HG03103 (cell line): ENCODE results near the gene USF1.
"Not testable (repeated sequence)": the region's sequence is repeated elsewhere in the genome, so short reads cannot be mapped to it uniquely, and the experiment has no call there.

Experiments
- ATAC-seq: cut with Tn5 transposase; IDR thresholded peaks from one replicate; pipeline ENCODE4 v1.9.1; 2021; ENCODE audit warnings: low read depth; ENCODE audit not compliant: unreplicated experiment

Gene USF1

DNA sequence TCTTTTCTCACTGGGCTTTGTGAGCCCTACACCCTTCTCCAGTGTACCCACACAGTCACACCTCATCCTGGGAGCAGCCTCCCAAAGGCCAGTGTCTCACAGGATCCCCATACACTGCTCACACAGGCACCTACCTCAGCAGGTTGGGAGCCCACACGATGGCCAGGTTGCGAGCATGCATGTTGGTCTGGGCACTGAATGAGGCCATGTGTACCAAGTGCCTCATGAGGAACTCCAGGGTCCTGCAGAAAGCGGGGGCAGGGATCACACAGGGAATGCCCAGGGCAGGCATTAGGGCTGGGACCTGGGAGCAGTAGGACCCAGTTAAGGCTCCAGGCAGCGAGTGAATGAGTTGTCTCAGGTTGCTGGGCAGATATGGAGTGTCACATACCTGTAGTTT is 8.5 kb upstream of the USF1 start:
- ATAC-seq = no peak

DNA sequence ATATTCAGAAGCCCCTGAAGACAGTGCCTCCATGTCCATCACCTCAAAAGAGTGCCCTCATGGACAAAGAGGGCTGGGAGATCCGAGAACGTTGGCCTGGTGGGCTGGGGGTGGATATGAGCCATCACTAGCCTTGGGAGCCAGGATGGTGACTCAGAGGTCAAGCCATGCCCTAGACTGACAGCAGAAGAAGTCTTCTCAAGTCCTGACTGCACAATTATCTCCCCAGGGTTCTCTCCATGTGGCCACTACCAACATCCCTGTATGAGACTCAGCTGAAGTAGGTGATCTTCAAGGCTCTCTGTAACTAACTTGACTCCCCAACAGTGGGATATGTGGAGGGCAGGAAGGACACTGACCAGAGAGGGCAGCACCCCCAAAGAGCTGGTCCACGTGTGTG is 7.1 kb upstream of the USF1 start:
- no peak for ATAC-seq

DNA sequence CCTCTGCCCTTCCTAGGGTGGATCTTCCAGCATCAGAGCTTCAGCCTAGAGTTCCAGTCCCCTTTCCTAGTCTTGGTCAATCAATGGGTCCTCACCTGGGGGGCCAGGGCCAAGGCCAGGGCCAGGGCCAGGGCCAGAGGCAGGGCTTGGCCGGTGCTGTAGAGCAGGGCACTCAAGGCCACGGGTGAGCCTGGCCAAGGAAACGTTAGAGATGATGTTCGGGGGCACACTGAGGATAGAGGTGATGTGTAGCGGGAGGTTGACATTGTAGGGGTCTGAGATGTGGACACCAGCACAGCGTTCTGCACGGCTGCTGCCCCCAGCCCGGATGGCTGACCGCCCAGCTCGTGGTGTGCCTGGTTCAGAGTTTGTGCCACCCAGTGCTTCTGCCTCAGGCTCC is 5.4 kb upstream of the USF1 start:
- no peak for ATAC-seq

DNA sequence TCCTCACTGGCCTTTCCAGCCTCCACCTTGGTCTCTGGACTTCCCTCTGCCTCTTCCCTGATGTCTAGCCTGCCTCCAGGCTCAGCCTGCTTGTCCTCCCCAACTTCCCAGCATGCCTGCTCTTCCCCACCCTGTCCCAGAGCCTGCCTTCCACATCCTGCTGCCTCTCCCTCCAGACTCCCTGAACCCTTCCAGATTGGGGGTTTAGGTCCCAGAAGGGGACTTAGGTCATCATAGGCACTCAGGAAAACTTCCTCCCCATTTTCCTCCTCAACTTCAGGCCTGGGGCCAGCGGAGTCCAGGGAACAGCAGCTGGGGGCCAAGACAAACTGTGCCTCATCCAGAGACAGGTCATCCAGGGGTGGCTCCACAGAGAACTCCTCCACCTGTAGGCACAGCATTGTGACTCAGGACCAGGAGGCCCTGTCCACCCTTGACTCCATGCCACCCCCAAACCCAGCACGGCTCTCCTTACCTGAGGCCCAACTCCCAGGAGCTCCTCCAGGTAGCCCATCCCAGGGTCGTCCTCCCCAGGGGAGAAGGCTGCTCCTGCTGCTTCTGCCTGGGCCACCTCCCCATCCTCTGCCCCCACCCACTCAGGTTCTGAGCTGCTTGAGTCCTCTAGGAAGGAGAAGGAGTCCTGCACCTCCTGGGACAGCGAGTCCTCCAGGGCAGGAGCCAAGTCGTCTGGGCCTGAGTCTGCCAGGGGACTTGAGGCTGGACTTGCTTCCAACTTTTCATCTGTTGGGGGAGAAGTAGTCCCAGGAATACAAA is 3.4 kb upstream of the USF1 start:
- no peak for ATAC-seq

DNA sequence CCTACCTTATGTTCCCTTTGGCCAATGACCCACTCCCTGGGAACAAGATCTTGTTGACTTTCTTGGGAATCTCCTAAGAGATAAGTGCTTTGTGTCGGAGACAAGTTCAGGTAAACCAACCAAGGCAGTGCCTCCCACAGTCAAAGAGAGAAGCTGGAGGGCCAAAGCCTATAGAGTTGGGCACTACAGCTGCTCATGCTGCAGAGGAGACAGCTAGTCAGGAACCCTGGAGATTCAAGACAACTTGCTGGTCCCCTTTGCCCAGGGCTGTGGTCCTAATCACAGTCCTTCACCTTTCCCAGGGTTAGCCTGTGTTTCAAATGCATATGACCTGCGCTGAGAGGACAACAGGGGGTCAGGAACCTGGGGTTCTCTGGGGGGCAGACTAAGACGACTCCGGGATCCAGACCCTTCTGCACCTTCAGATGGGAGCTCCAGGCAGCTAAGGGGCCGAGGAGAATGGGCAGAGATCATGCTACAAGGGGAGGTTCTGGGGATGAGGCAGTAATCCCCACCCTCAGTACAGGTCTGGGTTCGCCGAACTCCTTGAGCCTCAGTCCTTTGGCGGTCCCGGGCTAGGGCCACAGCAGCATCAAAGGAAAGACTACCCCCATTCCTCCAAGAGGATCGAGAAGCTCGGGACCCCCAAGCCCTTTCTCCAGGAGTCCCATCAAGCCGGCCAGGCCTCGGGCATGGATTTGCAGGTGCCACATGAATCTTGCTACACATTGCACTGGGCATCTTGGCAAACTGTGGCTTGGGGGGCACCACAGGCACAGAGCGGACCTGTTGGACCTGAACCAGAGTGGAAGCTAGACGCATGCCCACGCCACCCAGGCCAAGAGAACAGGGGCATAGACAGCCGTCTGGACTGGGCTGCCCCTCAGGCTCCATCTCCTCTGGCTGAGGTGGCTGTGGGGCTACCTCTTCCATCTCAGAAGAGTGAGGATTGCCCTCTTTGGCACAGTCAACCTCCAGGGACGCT is 2.0 kb upstream of the USF1 start:
- ATAC-seq = no peak

DNA sequence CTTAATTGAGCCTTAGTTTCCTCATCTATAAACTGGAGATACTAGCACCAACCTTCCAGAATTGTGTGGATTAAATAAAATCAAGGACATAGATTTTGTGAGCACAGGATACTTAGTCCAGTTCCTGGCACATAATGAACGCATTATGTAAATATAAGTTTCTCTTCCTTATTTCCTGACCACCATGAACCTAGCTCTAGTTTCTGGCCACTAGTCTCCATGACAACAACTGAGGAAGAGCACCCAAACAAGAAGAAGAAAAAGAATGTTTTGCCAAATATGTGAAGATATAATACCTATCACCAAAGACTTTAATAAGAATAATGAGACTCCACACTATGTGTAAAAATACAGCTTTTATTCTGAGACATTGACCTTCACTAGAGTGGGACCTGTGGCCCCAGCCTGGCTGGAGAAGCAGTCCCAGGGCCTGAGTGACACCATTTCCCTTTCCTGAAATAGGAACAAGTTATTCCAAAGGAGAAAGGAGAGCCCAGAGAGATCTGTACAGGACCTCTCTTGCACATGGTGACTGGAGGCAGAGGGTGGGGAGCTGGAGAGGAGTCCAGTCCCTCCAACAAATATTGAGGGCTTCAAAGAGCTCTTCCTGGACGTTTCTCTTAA is 940 bp upstream of the USF1 start:
- ATAC-seq = peak; percentile 38

DNA sequence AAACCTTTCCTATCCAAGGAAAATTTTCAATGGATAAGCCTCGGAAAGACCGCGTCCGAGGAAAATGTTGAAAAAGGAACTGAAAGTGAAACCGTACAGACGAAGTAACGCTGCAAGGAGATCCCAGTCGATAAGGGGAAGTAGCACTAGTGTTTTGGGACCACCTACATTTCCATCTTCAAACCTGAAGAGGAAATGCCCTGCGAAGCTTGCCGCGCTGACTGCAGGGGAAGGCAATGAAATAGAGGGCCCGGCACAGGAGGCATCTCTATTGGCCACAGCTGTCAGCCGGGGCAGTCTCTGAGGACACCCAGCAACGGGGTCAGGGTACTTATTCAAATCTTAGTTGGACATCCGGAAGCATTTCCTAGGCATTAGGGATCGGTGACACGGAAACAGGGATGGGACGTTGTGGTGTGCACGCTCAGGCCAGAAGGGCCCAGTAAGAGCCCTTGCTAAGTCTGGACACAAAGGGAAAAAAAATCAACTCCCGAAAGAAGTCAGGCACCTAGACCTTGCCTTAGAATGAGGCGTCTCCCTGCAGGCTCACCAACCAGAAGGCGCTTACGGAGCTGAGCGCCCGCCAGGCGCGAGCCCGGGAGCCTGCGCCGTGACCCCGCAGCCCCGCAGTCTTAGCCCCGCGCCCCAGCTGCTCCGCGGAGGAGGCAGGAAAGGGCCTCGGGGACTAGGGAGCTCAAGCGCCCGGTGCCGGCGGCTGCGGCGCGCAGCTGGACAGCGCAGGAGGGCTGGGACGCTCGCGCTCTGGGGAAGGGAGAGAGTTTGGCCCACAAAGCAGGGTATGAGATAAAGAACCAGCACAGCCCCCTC is 655 bp downstream of the USF1 start:
- peak; percentile 39 for ATAC-seq

DNA sequence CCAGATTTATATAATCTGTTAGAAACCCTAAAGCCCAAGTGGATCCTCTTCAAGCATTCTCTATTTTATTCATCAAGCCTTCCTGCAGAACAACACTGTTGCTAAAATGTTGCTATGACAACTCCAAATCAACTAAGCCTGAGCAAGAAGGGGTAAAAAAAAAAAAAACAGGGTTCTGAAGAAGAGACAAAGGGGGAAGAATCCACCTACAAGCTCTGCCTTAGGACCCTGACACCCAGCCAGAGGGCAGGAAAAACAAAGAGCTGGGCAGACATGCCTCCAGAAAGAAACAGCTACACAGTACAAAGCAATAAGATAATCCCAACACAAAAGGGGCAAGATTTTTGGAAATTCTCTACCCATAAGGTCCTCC is 1.3 kb downstream of the USF1 start:
- ATAC-seq = no peak

DNA sequence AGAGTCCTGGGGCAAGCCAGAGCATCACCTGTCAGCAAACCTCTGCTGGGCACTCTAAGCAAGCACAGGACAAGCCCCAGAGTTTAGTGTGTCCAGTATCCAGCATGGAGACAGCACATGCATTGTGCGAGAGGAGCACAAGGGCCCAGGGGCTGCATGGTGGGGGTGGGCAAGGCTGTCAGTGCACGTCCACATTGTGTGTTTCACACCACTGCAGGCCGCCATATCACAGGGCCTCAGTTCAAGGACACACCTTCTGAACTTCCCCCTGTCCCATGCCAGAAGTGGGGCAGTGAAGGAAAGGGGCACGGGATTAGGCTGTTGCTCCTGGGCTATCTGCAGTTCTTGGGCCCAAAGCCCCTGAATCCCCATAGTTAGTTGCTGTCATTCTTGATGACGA is 6.2 kb downstream of the USF1 start:
- ATAC-seq = no peak

DNA sequence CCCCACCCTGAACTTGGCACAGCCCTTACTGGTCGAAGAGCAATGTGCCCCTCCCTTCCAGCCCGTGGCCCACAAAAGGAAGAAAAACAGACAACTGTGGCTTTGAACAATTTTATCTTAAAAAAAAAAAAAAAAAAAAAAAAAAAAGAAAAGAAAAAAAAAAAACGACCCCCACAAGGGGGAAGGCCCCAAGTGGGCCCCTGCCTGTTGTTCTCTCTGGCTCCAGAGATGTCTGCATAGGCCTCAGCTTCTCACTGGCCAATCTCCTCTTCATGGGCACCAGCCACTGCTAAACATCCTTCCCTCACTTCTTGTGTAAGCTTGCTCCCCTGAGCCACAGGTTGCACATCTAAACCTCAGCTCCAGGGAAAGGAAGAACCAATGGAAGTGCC is 6.6 kb downstream of the USF1 start:
- ATAC-seq = no peak

DNA sequence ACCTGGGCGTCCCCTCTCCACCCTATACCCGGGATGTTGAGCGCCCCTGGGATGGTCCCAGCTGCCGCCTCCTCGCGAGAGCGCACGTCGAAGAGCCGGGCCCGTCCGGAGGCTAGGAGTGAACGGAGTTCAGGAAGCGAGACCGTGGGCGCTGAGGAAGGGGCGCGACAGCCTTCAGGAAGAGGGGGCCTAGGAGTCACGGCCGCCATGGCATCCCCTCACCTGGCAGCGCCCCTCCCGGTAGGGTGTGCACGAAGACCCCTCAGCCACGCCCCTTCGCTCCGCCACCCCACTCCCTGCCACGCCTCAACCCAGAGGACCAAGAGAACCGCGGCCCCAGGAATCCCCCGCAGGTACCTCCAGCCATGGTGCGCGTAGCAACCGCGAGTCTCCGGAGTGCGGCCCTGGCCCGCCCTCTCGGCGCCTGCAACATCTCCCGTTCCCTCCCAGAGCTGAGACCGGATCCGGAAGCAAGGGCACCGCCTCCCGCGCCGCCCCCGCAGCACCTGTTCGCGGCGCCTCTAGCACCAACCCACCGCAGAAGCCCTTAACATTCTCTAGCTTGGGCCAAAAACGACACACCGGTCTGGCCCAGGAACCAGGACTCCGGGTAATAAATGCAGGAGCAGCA is 7.1 kb downstream of the USF1 start, which contains the start of gene TSTD1:
TSS of gene TSTD1 (minus strand) at position 442 of the 631 bp plus-strand sequence. CDS start at position 367, 75 bp downstream.
- peak; percentile 85 for ATAC-seq

DNA sequence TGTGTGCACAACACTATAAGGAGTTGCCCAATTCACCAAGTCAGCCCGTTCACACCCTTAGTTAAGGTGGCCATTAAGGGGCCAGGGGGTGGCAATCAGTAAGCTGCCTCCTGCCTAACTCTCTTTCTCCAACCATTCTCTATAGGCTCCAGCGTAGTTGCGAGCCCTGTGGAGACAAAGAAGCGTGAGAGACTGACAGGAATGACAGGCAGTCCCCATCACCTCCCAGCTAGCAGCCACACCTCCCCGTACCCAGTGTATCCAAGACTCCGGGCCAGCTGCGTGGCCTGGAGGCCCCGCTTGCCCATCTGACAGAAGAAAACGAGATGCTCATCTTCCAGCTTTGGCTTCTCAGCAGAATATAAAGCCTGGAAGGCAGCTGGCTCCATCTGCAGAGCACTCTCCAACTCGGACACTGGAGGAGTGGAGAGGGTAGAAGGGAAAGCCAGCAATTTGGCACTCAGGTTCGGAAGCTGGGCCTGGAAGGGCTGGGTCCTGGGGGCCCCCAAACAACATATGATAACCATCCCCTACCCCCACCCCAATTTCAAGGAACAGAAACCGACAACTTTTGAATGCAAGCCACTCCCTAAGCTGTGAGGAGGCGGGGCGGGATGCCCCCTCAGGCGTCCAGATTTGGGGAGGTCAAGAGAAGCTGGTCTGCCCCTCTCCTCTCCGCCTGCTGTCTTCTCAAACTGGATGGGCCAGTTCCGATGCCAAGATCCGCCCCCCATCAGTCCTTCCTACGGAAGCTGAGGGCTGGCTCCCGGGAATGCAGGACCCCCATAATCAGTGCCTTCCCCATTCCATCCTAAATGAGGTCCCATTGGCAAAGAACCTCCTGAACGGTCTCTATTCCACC is 7.9 kb downstream of the USF1 start:
- ATAC-seq = no peak

DNA sequence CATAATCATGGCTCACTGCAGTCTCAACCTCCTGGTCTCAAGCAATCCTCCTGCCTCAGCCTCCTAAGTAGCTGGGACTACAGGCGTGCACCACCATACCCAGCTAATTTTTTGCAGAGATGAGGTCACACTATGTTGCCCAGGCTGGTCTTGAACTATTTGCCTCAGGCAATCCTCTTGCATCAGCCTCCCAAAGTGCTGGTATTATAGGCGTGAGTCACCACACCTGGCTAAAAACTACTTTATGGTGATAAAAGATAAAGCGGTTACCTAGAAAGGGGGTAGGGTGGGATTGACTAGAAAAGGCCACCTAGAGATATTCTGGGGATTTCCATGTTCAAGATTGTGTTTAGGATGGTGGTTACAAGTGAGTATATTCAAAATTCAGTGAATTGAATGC is 12.0 kb downstream of the USF1 start:
- no peak for ATAC-seq

DNA sequence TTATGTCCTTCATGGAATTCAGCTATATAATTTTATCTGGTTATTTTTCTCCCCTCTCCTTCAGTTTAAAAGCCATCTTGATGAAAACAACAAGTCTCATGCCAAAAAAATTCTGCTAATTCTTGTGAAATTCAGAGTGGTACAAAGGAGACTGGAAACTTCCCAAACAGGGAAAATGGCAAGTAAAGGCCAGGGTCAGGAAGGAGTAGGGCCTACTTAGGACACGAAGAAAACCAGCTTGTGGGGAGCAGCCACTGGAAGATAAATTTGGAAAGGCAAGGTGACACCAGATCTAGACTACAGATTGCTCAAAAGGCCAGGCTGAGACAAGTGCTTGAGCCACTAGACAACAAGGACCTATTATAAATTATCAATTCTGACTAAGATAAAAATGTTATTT is 13.4 kb downstream of the USF1 start:
- ATAC-seq = no peak

DNA sequence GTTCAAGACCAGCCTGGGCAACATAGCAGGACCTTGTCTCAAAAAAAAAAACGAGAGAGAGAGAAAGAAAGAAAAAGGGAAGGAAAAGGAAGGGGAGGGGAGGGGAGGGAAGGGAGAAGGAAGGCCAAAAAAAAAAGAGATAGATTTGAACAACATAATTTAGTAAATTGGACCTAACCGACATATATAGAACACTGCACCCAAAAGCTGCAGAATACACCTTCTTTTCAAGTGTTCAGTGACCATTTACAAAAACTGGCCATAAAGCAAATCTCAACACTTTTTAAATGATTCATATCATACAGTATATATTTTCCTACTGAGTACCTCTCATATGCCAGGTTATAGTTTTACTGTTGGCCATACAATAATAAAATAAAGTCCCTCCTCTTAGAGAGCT is 13.9 kb downstream of the USF1 start:
- no peak for ATAC-seq

DNA sequence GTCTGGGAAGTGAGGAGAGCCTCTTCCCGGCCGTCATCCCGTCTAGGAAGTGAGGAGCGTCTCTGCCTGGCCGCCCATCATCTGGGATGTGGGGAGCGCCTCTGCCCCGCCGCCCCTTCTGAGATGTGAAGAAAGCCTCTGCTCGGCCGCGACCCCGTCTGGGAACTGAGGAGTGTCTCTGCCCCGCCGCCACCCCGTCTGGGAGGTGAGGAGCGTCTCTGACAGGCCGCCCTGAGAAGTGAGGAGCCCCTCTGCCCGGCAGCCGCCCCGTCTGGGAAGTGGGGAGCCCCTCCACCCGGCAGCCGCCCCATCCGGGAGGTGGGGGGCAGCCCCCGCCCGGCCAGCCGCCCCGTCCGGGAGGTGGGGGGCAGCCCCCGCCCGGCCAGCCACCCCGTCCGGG is 16.3 kb downstream of the USF1 start:
- ATAC-seq = not testable (repeated sequence)

DNA sequence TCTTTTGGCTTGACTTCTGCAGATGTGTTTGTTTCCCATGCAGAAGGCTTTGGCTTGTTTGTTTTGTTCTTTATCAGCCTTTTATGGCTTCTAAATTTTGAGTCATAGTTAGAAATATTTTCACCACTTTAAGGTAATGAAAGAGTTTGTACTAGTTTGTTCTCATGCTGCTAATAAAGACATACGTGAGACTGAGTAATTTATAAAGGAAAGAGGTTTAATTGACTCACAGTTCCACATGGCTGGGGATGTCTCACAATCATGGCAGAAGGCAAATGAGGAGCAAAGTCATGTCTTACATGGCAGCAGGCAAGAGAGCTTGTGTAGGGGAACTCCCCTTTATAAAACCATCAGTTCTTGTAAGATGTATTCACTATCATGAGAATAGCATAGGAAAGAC is 18.8 kb downstream of the USF1 start:
- ATAC-seq = not testable (repeated sequence)

DNA sequence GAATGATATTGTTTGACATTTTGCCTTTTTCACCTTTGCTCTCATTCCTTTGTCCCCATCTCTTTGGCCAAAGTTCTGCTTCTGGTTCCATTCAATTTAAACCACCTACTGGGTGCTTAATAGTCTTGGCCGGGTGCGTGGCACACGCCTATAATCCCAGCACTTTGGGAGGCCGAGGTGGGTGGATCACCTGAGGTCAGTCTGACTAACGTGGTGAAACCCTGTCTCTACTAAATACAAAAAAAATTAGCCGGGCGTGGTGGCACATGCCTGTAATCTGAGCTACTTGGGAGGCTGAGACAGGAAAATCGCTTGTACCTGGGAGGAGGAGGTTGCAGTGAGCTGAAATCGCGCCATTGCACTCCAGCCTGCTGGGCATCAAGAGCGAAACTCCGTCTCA is 23.3 kb downstream of the USF1 start:
- ATAC-seq = not testable (repeated sequence)

DNA sequence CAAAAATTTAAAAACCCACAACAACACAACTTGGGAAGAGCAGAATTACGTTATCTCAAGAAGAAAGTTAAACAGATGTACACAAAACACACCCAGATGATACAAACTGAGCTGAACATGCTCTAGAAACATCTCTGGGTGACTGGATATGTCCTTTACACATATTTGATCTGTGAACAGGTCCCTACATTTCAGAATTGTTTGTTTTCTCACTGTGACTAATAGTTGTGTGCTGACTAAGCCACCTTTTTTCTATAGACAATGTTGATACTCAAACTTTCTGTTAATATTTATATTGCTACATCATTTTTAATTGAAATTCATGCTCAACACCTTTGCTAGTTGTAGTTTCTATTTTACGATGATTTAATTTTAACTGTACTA is 23.8 kb downstream of the USF1 start:
- no peak for ATAC-seq
